Measurements from ENCODE around the gene ALOX15B.

Gene ALOX15B

DNA sequence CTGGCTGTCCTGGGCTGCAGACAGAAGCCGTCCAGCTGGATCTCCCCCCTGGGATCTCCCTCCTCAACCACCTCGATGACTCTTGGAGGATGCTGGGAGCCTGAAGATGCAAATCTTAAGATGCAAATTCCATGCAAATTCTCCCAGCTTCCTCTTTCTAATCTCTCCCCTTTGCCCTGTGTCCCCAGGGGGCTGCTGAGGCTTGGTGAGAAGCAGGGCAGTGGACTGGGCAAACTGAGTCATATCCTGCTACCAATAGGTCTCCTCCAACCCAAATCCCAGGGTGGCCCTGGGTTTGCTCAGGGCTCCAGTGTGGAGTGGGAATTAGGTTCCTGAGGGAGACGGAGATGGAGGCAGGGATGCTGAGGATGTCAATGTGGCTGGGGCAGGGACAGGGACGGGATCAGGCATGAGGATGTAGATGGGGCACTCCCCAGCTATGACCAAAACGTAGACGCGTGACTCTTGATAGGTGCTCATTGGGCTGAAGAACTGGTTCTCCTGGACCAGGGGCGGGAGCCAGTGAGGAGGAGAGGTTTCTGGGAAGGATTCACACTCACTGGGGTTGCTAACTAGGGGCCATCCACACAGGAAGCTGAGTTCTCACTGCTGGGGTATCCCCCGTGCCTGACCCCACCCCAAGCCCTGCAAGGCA, 52.3 kb downstream of the ALOX15B start:
- peaks cover 87% of the 10 kb centered on the region for H3K27me3 Mint-ChIP-seq (ENCODE audit: low read depth, poor library complexity)
- no peaks in the 10 kb centered on the region for H3K36me3 Mint-ChIP-seq (ENCODE audit: low read depth)
- no peak overlapping the region for H3K27ac Mint-ChIP-seq
- no peaks in the 10 kb centered on the region for H3K9me3 Mint-ChIP-seq
- TF ChIP-seq, protein P1, sequence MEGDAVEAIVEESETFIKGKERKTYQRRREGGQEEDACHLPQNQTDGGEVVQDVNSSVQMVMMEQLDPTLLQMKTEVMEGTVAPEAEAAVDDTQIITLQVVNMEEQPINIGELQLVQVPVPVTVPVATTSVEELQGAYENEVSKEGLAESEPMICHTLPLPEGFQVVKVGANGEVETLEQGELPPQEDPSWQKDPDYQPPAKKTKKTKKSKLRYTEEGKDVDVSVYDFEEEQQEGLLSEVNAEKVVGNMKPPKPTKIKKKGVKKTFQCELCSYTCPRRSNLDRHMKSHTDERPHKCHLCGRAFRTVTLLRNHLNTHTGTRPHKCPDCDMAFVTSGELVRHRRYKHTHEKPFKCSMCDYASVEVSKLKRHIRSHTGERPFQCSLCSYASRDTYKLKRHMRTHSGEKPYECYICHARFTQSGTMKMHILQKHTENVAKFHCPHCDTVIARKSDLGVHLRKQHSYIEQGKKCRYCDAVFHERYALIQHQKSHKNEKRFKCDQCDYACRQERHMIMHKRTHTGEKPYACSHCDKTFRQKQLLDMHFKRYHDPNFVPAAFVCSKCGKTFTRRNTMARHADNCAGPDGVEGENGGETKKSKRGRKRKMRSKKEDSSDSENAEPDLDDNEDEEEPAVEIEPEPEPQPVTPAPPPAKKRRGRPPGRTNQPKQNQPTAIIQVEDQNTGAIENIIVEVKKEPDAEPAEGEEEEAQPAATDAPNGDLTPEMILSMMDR (IDR thresholded peaks at IDR 0.05) = no peak
- H3K4me1 Mint-ChIP-seq = peaks cover 4% of the 10 kb centered on the region
- DNase-seq = no peak
- no peak overlapping the region for H3K4me3 Mint-ChIP-seq

DNA sequence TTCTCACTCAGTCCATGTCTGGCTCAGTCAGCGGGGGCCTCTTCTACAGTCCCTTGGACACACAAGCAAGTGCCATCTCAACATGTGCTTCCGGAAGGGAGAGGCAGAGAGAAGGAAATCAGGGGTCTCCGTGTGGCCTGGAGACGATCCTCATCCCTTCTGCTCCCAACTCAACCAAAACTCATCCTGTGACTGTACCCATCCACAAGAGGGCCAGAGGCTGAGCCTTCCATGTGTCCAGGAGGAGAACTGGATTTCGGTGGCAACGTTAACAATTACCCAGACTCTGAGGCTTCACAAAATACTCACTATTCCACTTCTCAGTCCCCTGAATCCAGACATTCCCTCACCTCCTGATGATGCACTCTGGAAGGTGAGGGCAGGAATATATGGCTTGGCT, 56.5 kb downstream of the ALOX15B start:
- H3K9me3 Mint-ChIP-seq = no peaks in the 10 kb centered on the region
- TF ChIP-seq, protein P1 (IDR thresholded peaks at IDR 0.05) = no peak
- peaks cover 82% of the 10 kb centered on the region for H3K27me3 Mint-ChIP-seq (ENCODE audit: low read depth, poor library complexity)
- no peaks in the 10 kb centered on the region for H3K36me3 Mint-ChIP-seq (ENCODE audit: low read depth)
- no peak for DNase-seq
- H3K4me1 Mint-ChIP-seq = peaks cover 11% of the 10 kb centered on the region
- no peak overlapping the region for H3K4me3 Mint-ChIP-seq
- no peak overlapping the region for H3K27ac Mint-ChIP-seq

DNA sequence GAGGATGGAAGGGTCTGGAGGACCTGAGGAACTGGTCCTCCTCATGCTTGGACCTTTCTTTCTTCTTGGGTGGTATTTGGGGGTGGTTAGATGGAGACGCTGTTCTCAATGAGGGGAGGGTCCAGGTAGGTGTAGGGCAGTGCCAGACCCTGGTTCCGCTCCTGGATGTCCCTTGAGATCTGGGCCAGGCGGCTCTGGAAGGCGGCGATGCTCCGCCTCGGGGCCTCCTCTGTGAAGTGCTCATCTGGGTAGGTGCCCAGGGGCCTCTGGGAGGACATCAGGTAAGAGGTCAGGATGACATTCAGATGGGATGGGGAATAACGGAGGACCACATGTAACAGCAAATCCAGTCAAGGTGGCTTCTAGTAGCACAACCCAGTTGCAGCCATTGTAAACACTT, 57.7 kb downstream of the ALOX15B start:
- Mint-ChIP-seq H3K27me3 (ENCODE audit: low read depth, poor library complexity) (peaks cover 70% of the 10 kb centered on the region), H3K27ac (no peak overlapping the region), H3K4me1 (peaks cover 11% of the 10 kb centered on the region), H3K9me3 (no peaks in the 10 kb centered on the region), H3K4me3 (no peak overlapping the region), H3K36me3 (ENCODE audit: low read depth) (no peaks in the 10 kb centered on the region)
- TF ChIP-seq, protein P1 (IDR thresholded peaks at IDR 0.05) = no peak
- no peak for DNase-seq
